Measurements from ENCODE around the gene BCAT1.
A peak's percentile ranks its signal among the peaks of the same experiment; 100 is the strongest.

BCAT1 gene

DNA sequence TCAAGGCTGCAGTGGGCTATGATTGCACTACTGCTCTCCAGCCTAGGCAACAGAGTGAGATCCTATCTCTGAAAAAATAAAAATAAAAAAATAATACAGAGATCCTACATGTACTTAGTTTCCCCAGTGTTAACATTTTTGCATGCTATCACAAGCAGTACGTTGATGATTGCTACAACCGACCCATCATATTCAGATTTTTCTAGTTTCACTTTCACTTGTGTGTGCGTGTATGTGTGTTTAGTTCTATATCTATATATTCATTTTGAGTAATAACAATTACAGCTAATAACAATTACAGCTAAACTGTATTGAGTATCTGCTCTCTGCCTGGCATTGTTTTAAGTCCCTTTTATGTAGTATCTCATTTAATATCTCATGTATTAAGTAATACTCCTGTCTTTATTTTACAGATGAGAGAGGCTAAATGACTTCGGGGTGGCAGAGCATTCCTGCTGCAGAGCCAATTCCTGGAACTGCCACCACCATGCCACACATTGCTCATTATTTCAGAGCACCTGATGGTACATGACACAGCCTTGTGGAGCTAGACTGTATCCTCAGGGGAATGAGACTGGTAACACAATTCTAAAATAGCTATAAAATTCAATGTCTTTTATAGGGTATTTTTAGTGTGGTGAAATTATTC, 153.1 kb downstream of the BCAT1 start:
- Mint-ChIP-seq H3K4me3 (no peak overlapping the region), H3K27me3 (ENCODE audit: low read depth, poor library complexity) (peaks cover 5% of the 10 kb centered on the region), H3K27ac (no peak overlapping the region), H3K9me3 (no peaks in the 10 kb centered on the region), H3K36me3 (ENCODE audit: low read depth) (no peaks in the 10 kb centered on the region), H3K4me1 (peaks cover 21% of the 10 kb centered on the region)
- no peak for DNase-seq
- TF ChIP-seq, protein P1, sequence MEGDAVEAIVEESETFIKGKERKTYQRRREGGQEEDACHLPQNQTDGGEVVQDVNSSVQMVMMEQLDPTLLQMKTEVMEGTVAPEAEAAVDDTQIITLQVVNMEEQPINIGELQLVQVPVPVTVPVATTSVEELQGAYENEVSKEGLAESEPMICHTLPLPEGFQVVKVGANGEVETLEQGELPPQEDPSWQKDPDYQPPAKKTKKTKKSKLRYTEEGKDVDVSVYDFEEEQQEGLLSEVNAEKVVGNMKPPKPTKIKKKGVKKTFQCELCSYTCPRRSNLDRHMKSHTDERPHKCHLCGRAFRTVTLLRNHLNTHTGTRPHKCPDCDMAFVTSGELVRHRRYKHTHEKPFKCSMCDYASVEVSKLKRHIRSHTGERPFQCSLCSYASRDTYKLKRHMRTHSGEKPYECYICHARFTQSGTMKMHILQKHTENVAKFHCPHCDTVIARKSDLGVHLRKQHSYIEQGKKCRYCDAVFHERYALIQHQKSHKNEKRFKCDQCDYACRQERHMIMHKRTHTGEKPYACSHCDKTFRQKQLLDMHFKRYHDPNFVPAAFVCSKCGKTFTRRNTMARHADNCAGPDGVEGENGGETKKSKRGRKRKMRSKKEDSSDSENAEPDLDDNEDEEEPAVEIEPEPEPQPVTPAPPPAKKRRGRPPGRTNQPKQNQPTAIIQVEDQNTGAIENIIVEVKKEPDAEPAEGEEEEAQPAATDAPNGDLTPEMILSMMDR (IDR thresholded peaks at IDR 0.05) = no peak

DNA sequence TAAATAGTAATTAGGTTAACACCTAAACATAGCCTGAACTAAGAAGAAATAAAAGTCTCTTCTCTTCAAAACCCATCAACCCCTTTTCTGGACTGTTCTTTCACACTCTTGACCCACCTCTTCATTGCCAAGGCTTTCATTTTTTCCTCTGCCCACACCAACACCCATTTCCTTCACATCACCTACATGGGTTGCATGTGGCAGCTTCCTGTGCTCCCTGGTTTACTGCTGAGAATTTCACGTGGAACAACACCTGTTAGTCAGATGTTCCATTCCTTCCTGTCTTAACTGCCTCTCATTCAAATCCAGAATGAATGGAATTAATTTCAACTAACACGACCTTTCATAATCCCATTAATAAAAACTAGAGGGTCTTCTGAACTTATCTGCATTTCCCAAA, 157.3 kb downstream of the BCAT1 start:
- TF ChIP-seq, protein P1 (IDR thresholded peaks at IDR 0.05) = no peak
- H3K27me3 Mint-ChIP-seq (ENCODE audit: low read depth, poor library complexity) = peaks cover 5% of the 10 kb centered on the region
- H3K36me3 Mint-ChIP-seq (ENCODE audit: low read depth) = no peaks in the 10 kb centered on the region
- peaks cover 8% of the 10 kb centered on the region for H3K4me1 Mint-ChIP-seq
- H3K27ac Mint-ChIP-seq = no peak overlapping the region
- H3K4me3 Mint-ChIP-seq = no peak overlapping the region
- no peaks in the 10 kb centered on the region for H3K9me3 Mint-ChIP-seq
- no peak for DNase-seq

DNA sequence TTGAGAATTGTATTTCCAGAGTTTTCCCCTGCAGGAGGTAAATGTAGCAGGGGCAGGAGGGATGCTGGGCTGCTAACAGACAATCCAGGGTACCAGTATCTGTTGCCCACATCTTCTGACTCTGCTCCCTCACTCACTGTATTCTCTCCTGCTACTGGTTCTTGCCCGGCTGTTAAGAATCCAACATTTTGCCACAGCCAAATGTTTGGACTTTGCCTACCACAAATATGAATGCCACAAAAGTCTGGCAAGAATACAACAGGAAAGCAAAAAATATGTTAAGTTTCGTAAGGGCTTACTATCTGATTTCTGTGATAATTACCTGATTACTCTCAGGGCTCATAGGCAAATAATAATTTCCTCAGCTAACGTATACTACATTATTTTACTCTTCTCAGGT, 160.0 kb downstream of the BCAT1 start:
- Mint-ChIP-seq H3K27me3 (ENCODE audit: low read depth, poor library complexity) (peaks cover 9% of the 10 kb centered on the region), H3K27ac (no peak overlapping the region), H3K4me3 (no peak overlapping the region), H3K9me3 (no peaks in the 10 kb centered on the region), H3K36me3 (ENCODE audit: low read depth) (no peaks in the 10 kb centered on the region), H3K4me1 (peaks cover 8% of the 10 kb centered on the region)
- no peak for DNase-seq
- TF ChIP-seq, protein P1 (IDR thresholded peaks at IDR 0.05) = no peak

DNA sequence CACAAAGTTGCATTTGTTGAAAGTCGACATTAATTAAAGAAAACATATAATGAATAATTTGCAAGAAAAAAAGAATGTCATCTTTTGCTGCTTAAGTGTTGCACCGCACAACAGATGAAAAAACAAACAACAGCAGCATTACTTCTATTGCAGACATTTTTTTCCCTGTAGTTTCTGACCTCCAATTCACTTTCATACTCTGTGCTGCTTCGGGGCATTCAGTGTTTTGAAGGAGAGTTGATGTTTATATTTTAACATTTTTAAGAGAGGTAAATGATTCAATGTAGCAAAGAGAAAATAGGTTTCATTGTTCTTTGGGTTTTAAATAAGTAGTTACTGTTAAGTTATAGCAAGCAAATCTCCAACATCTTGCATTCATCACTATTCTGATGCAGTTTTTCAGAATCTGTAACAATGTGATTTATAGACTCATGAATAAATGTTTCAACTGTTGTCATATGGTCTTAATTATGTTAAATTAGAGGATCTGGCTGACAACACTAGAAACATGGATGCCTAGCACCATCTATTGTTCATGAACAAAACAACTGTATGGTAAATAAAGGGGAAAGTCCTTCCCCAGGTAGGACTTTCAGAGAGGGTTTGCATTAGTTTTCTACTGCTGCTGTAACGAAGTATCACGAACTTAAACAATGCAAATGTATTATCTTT, 168.1 kb downstream of the BCAT1 start:
- peaks cover 15% of the 10 kb centered on the region for H3K4me1 Mint-ChIP-seq
- DNase-seq = no peak
- H3K27ac Mint-ChIP-seq = no peak overlapping the region
- TF ChIP-seq, protein P1 (IDR thresholded peaks at IDR 0.05) = peak; percentile 18
- no peak overlapping the region for H3K4me3 Mint-ChIP-seq
- peaks cover 3% of the 10 kb centered on the region for H3K27me3 Mint-ChIP-seq (ENCODE audit: low read depth, poor library complexity)
- H3K36me3 Mint-ChIP-seq (ENCODE audit: low read depth) = no peaks in the 10 kb centered on the region
- no peaks in the 10 kb centered on the region for H3K9me3 Mint-ChIP-seq

DNA sequence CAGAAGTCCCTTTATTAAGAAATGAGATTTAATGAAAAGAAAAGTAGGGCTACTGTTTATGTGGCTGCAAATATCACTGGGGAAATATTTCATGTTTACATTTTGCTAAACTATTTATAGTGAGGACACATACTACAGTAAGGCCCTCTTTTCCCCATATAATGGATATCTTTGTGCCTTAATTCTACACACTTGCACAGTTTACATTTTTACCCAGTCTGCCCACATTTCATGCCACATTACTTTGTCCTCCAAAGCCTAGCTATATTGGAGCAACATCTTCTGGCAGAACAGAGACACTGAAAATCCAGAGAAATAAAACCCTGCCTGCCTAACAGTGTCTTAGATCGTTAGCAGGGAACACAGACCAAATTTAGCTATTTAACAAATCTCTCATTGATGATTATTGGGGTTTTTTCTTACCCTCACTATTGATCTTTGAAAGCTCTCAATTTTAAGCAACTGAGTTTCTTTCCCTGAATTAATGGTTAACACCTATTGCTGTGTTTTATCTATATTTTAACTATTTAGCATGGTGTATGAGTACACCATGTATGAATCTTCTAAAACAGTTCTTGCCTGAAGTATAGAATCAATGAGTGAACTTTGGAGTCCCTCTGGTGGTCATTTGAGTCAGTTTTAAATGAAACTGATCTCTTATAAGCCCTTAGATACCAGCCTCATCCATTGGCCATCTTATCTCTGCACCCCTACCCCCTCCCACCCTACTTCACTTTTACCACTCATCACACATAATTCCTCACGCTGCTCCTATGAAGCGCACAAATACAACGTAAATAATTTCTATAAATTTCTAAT, 170.2 kb downstream of the BCAT1 start:
- Mint-ChIP-seq H3K36me3 (ENCODE audit: low read depth) (no peaks in the 10 kb centered on the region), H3K4me3 (no peak overlapping the region), H3K27ac (no peak overlapping the region), H3K9me3 (no peaks in the 10 kb centered on the region), H3K27me3 (ENCODE audit: low read depth, poor library complexity) (no peaks in the 10 kb centered on the region), H3K4me1 (peaks cover 19% of the 10 kb centered on the region)
- TF ChIP-seq, protein P1 (IDR thresholded peaks at IDR 0.05) = peak; percentile 60
- DNase-seq = no peak
